AML-193 (cell line): ENCODE measurements around the gene FHIT.

Experiments
- DNase-seq, 2 experiments: peaks; one replicate each; lab custom pipeline; 2025; lab: John Stamatoyannopoulos, UW

FHIT gene

DNA sequence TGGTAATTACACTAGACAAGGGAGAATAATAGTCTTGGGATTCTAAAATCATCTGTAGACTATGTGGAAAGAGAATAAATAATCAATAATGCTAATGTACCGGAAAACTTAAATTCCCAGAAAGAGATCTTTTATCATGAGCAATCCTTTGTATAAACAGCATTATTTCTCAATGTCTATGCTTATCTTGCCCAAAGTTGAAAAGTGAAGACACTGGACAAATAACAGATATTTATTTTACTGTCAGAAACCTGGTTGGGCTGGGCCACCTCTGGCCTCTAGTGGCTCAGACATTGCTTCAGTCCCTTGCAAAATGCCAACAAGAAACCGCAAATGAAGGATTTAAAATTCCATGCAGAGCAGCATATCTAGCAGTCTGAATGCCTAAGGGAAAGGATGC lies 409.9 kb downstream of the FHIT start:
- DNase-seq = no peak

GRCh38 chr3:60839246-60839645 lies 412.0 kb downstream of the FHIT start:
- peak in 1 of 2 experiments; percentile 28 for DNase-seq

DNA sequence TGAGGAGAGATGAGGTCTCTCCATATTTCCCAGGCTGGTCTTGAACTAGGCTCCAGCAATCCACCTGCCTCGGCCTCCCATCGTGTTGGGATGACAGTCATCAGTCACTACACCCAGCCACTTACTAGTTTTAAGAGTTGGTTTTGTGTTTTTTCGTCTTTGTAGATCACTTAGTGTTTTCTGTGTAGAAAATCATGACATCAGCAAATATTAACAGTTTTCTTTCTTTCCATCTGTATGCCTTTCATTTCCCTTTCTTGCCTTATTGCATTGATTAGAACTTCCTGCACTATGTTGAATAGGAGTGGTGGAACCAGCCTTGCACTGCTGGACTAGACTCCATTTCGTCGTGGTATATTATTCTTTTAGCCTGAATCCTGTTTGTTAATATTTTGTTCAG lies 415.5 kb downstream of the FHIT start:
- no peak for DNase-seq

GRCh38 chr3:60829058-60829457 lies 422.2 kb downstream of the FHIT start:
- no peak for DNase-seq

DNA sequence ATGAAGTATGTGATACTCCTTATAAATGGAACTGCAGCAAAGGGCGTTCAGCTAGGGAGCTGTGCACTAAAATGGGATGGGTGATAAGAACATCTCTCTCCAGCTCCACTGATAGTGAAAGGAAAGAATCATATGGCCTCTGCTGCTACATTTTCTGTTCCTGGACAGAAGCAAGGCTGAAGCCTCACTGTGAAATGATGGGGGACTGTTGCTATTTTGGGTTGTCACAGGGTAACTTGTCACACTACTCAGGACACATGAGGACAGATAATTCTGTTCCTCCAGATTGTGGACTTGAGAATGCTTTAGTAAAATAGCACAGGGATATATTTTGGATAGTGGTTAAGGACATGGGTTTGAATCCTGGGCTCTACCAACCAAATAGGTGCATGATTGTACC lies 423.6 kb downstream of the FHIT start:
- no peak for DNase-seq

- DNase-seq = no peak
These were observed 424.7 kb downstream of the FHIT start for GRCh38 chr3:60826511-60826910.

GRCh38 chr3:60812502-60812901 lies 438.8 kb downstream of the FHIT start:
- DNase-seq = no peak

GRCh38 chr3:60810881-60811280 lies 440.4 kb downstream of the FHIT start:
- DNase-seq = no peak

DNA sequence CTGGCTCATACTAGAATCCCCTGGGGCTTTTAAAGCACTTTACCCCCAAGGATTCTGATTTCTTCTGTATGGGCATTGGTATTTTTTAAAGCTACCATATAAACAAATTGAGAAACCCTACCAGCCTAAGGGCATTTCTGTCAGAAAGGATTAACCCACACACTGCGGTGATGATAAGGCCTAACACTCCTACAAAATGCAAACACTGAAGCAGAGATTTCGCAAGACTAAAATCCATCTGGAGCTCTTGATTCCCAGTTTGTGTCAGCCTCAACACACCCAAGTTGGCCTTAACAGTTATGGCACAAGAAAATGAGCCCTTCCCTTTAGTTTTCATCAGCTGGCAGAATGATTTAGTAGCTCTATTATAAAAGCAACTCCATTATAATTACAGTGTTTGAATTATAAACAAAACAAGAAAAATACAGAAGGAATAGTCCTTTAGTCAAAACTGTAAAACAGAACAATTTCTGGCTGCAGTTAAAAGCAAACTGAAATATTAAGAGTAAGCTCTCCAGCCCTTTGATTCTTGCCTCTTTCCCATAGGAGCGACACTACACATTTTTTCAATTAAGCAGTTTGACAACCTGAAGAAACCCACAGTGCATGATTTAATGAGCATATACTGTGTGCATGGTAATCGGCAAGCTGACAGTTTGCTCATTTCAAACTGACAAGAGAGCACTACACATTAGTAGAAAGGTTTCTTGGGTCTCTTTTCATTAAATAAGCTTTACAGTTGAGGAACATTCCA lies 441.2 kb downstream of the FHIT start:
- DNase-seq = no peak

GRCh38 chr3:60803216-60804173 lies 447.8 kb downstream of the FHIT start:
- DNase-seq = no peak

DNA sequence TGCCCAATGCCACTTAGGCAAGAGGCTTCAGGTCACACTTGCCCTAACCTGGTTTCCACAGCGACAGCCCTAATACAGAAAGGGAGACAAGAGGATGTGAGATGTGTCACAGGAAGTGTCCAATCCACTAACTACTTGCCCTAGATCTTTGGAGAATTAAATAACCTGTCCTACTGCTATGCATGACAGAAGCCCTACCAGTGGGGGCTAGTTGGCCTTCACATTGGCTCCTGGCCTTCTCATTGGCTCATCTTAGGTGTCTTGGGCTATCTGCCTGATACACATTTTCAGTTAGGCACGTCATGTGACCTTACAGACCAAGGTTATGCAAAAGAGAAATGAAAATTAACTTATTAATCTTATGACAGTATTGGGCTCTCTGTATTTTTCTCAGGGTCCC lies 449.9 kb downstream of the FHIT start:
- DNase-seq = no peak

DNA sequence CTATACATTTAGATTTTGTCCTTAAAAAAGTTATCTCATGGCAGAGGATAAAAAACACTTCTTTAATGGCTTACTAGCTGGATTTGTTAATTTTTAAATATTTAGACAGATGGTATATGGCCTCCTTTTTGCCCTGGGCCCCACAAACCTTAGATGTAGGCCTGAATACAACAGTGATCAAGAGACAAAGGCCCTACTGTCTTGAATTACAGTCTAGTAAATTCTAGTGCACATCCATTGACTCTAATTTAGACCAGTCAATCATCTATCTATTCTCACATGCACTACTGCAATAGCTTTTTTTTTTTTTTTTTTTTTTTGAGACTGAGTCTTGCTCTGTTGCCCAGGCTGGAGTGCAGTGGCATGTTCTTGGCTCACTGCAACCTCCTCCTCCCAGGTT lies 452.8 kb downstream of the FHIT start:
- no peak for DNase-seq

GRCh38 chr3:60792249-60792852 lies 458.9 kb downstream of the FHIT start:
- DNase-seq = no peak

DNA sequence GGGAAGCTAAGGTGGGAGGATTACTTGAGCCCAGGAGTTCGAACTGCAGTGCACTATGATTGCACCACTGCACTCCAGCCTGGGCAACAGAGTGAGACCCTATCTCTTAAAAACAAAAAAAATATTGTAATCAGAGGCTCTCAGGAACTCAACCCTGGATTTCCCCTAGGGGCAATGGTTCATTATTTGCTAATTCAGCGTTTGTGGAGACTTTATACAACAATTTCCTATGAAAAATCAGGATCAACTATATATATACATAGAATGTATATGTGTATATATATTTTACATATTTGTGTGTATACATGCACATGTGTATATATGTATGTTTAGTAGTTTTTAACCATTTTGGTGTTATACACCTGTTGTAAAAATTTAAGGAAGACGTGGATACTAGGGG lies 463.1 kb downstream of the FHIT start:
- DNase-seq = no peak

GRCh38 chr3:60781935-60782334 lies 469.3 kb downstream of the FHIT start:
- DNase-seq = no peak

- DNase-seq = no peak
These were observed 471.6 kb downstream of the FHIT start for GRCh38 chr3:60779637-60780036.

GRCh38 chr3:60775985-60776384 lies 475.3 kb downstream of the FHIT start:
- peak; percentile 20 to 26 for DNase-seq

- no peak for DNase-seq
These were observed 476.6 kb downstream of the FHIT start for GRCh38 chr3:60774617-60775016.

- DNase-seq = no peak
These were observed 478.7 kb downstream of the FHIT start for GRCh38 chr3:60772584-60772983.

DNA sequence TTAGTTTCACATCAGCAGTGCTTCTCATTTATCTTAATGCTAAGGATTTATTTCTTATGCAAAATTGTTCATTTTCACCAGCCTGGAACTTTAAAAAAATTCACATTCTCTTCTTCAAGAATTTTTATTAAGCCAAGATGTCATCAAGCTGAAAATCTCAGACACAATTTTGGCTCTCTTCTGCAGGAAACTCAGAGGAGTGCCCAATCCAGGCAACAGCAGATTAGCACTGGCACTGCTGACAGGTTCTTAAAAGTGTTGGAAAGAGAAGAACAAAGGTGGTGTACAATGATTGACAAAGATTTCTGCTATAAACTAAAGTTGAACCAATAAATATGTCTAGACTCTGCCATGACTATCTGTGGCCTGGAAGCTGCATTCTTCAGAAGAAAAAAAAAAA lies 479.5 kb downstream of the FHIT start:
- DNase-seq = no peak

DNA sequence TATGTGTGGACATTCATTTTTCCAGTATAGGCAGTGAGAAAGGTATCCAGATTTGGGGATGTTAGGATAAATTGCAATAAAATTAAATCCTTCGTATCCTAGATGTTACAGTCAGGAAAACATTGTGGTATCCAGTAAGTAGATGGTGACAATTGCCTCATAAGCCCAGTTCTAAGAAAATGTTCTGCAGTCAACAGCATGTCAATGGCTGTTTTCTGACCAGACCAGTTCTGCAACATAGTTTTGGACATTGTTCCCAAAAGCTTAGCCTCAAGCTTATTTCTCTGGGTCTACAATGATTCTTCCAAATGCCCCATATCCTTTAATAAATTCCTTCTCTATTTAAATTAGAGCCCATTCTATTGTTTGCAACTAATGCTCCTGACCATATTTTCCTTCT lies 480.7 kb downstream of the FHIT start:
- no peak for DNase-seq

DNA sequence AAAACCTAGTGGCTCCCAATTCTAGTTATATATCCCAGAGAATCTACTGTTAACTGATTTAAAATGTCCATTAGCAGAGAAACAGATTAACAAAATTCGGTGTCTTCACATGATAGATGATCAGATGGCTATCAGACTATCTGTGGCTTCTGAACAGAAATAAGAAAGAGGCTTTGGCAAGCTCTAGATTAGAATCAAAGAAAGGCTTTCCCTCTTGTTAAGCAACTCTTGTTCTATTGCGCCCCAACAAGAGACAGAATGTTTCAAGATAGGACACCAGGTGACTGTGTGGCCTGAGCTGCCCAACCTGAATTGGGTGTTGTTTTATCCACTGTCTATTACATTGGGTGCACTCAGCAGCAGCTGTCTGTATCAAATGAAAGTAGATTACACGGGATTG lies 483.7 kb downstream of the FHIT start:
- DNase-seq = no peak

DNA sequence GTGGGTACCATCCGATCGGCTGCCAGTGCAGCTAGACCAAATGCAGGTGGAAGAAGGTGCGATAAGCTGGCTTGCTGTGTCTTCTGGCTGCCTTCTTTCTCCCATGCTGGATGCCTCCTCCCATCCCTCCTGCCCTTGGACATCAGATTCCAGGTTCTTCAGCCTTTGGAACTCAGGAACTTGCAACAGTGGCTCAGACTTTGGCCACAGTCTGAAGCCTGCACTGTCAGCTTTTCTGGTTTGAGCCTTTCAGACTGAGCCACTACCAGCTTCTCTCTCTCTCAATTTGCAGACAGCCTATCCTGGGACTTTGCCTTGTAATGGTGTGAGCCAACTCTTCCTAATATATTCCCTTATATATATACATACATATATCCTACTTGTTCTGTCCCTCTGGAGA lies 485.5 kb downstream of the FHIT start:
- DNase-seq = no peak
